EL (cell line): ENCODE measurements around the gene CRTAC1.
A peak's percentile ranks its signal among the peaks of the same experiment; 100 is the strongest.

Source experiments
- DNase-seq: peaks from one replicate; pipeline ENCODE4 v3.0.0-alpha.2; 2016

The CRTAC1 gene

GRCh38 chr10:97922022-97922758, 108.2 kb downstream of the CRTAC1 start:
- DNase-seq: no peak

- DNase-seq: no peak
These were observed 108.8 kb downstream of the CRTAC1 start for GRCh38 chr10:97921581-97922021.

GRCh38 chr10:97920865-97921264, 109.6 kb downstream of the CRTAC1 start:
- no peak for DNase-seq

GRCh38 chr10:97919012-97919411, 111.4 kb downstream of the CRTAC1 start:
- no peak for DNase-seq

GRCh38 chr10:97916586-97916985, 113.8 kb downstream of the CRTAC1 start:
- no peak for DNase-seq

- no peak for DNase-seq
These were observed 114.9 kb downstream of the CRTAC1 start for GRCh38 chr10:97915346-97916131.

- DNase-seq: peak; percentile 58
These were observed 115.6 kb downstream of the CRTAC1 start for GRCh38 chr10:97914837-97915211.

GRCh38 chr10:97914171-97914836, 116.1 kb downstream of the CRTAC1 start:
- no peak for DNase-seq

- DNase-seq: no peak
These were observed 116.8 kb downstream of the CRTAC1 start for GRCh38 chr10:97913614-97914013.

GRCh38 chr10:97913193-97913592, 117.2 kb downstream of the CRTAC1 start:
- no peak for DNase-seq

- DNase-seq: no peak
These were observed 119.2 kb downstream of the CRTAC1 start for GRCh38 chr10:97911217-97911616.

- no peak for DNase-seq
These were observed 119.8 kb downstream of the CRTAC1 start for GRCh38 chr10:97910661-97911060.

GRCh38 chr10:97907830-97908229, 122.6 kb downstream of the CRTAC1 start:
- no peak for DNase-seq

- DNase-seq: no peak
These were observed 123.2 kb downstream of the CRTAC1 start for GRCh38 chr10:97907211-97907610.

- no peak for DNase-seq
These were observed 125.1 kb downstream of the CRTAC1 start for GRCh38 chr10:97905276-97905675.

- DNase-seq: no peak
These were observed 125.8 kb downstream of the CRTAC1 start for GRCh38 chr10:97904576-97904975.

- DNase-seq: no peak
These were observed 126.4 kb downstream of the CRTAC1 start for GRCh38 chr10:97904018-97904381.

- no peak for DNase-seq
These were observed 127.0 kb downstream of the CRTAC1 start for GRCh38 chr10:97903128-97904017.

GRCh38 chr10:97901381-97901780, 129.0 kb downstream of the CRTAC1 start:
- no peak for DNase-seq

GRCh38 chr10:97898429-97898828, 132.0 kb downstream of the CRTAC1 start:
- DNase-seq: no peak

GRCh38 chr10:97896756-97897358, 133.6 kb downstream of the CRTAC1 start:
- DNase-seq: no peak

- DNase-seq: no peak
These were observed 134.5 kb downstream of the CRTAC1 start for GRCh38 chr10:97895915-97896314.
